Panc1 (cell line): Measurements from ENCODE around the gene EED. TPM values are rescaled to one million over a fixed set of nuclear protein-coding genes. Genes with fewer than 3 reads are reported as not detected.

Experiments used
- ATAC-seq: fragments of 200-7000 bp; cut with Tn5 transposase; 2 replicates; pipeline ENCODE4 v1.9.1; 2020; ENCODE audit warnings: mild to moderate bottlenecking, moderate library complexity
- BruUV-seq: library from RNA; stranded (reverse); fragments of 400-500 nt; replicated peaks from 2 replicates; lab custom pipeline; 2021; lab: Mats Ljungman, UMichigan
- CTCF ChIA-PET: fragments of 300-600 bp; sonication (Branson Sonifier 250); formaldehyde crosslinking; loops from one replicate; lab custom pipeline; 2022; ENCODE audit warnings: antibody characterized with exemption; lab: Charles Lee
- POLR2A ChIA-PET: fragments of 300-600 bp; sonication (Branson Sonifier 250); formaldehyde crosslinking; loops from one replicate; lab custom pipeline; 2022; ENCODE audit warnings: antibody characterized with exemption; lab: Charles Lee
- DNase-seq: peaks from one replicate; pipeline ENCODE4 v3.0.0-alpha.2; 2010; ENCODE audit warnings: low read depth, low spot score
- H3K27ac ChIP-seq: 2 replicates; pipeline ENCODE4 v1.5.1; 2011; ENCODE audit warnings: mild to moderate bottlenecking, low read length, inconsistent platforms
- H3K27me3 ChIP-seq: fragments of 200-500 bp; sonication (Bioruptor generic); 2 replicates; pipeline ENCODE4 v1.6.0; 2014; ENCODE audit warnings: low read length, inconsistent platforms; ENCODE audit not compliant: control insufficient read depth, insufficient read depth
- H3K36me3 ChIP-seq: fragments of 200-500 bp; sonication (Bioruptor generic); 2 replicates; pipeline ENCODE4 v1.5.1; 2014; ENCODE audit warnings: inconsistent platforms, mild to moderate bottlenecking, low read length, moderate library complexity; ENCODE audit not compliant: control insufficient read depth, insufficient read depth
- H3K4me1 ChIP-seq: 2 replicates; pipeline ENCODE4 v1.5.1; 2011; ENCODE audit warnings: inconsistent platforms, mild to moderate bottlenecking, low read length, moderate library complexity; ENCODE audit not compliant: control insufficient read depth, insufficient read depth
- H3K4me3 ChIP-seq, 2 experiments: 2 replicates each; pipeline ENCODE4 v1.5.1; 2011 to 2012; ENCODE audit warnings: low read depth in 2 of 2, low read length in 2 of 2, mild to moderate bottlenecking in 2 of 2, inconsistent platforms in 1 of 2, moderate library complexity in 1 of 2
- H3K9me3 ChIP-seq: fragments of 200-500 bp; sonication (Bioruptor generic); 2 replicates; pipeline ENCODE4 v1.5.1; 2014; ENCODE audit warnings: low read depth, mild to moderate bottlenecking, inconsistent platforms, low read length, moderate library complexity; ENCODE audit not compliant: control insufficient read depth, insufficient read depth
- POLR2AphosphoS5 ChIP-seq: IDR thresholded peaks from 2 replicates; pipeline ENCODE4 v1.6.1; 2012; ENCODE audit warnings: mild to moderate bottlenecking, low read depth, low read length, moderate library complexity
- SIN3A ChIP-seq: IDR thresholded peaks from 2 replicates; pipeline ENCODE4 v1.6.1; 2012; ENCODE audit warnings: low read depth, mild to moderate bottlenecking, low read length, moderate library complexity, borderline replicate concordance; ENCODE audit not compliant: insufficient read depth
- TCF7L2 ChIP-seq: IDR thresholded peaks from 2 replicates; pipeline ENCODE4 v1.6.1; 2011; ENCODE audit warnings: mild to moderate bottlenecking, low read depth, low read length, inconsistent platforms
- in situ Hi-C: cut with HindIII; loops from 2 replicates; pipeline ENCODE4 v1.10.0; 2016; ENCODE audit warnings: low sequenced_read_pairs, low pct_unique_long_range_greater_than_20kb
- intact Hi-C: fragments of 100-400 bp; cut with micrococcal nuclease; formaldehyde crosslinking; loops from one replicate; pipeline ENCODE4 v1.10.0; 2022; ENCODE audit not compliant: unreplicated experiment
- total RNA-seq: library from RNA; stranded (reverse); gene quantifications from one replicate; pipeline ENCODE4 v1.2.1, GENCODE V29; 2021; ENCODE audit not compliant: unreplicated experiment
- TF ChIP-seq, protein P1 (sequence below): fragments of 450-650 bp; IDR thresholded peaks from 2 replicates; pipeline ENCODE4 v1.5.1; 2017; ENCODE audit warnings: mild to moderate bottlenecking
- TF ChIP-seq, protein P2 (sequence below), 2 experiments: IDR thresholded peaks; 2 replicates each; pipeline ENCODE4 v1.6.1; 2011 to 2012; ENCODE audit warnings: low read depth in 2 of 2, control low read depth in 1 of 2, low read length in 1 of 2, mild to moderate bottlenecking in 1 of 2, moderate library complexity in 1 of 2; ENCODE audit not compliant: insufficient read depth in 1 of 2

The EED gene
- total RNA-seq, 1 experiment from 2014 or later: 29.0 TPM

DNA sequence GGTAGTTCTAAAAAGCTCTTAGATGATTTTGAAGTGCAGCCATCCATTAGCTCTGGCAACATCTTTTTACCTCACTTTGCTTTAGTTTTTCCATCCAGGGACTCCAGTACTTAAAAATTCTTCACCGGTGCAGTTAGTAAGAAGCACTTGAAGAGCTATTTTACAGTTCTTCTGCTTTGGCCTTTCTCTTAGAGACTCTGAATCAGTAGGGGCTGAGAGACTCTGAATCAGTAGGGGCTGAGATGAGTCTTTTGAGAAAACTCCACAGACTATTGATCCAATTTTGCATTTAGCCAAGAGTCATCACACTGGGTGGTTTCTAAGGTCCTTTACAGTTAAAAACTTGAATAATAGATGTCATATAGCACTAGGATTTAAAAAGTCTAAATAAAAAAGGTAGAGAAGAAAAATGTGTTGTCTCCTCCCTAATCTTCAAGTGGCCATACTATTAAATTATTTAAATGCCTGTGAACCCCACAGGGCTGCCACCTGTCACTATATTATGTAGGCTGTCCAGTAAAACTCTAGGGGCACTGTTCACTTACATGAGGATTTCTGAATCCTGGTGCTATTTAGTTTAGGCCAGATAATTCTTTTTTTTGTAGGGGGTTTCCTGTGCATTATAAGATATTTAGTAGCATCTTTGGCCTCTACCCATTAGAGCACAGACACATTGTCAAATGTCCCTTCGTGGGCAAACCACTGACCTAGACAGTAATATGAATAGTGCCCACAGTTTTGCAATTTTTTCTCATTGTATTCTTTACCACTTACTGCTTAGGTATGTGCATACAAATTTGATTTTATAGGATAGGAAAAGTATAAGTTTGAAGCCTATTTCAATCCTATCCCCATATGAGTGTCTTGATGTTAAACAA is 31.2 kb downstream of the EED start:
- Histone ChIP-seq H3K9me3 (no peaks in the 10 kb centered on the region), H3K36me3 (peaks cover 18% of the 10 kb centered on the region; the same call in 1 of the 2 replicates), H3K27me3 (no peaks in the 10 kb centered on the region), H3K27ac (no peak overlapping the region), H3K4me1 (no peaks in the 10 kb centered on the region), H3K4me3 (no peak overlapping the region)
- CTCF ChIA-PET: no interaction called here
- POLR2A ChIA-PET: no interaction called here
- DNase-seq (no peak), ATAC-seq (no peak)
- in situ Hi-C loops (no loop called here), intact Hi-C loops (no loop called here)
- TF ChIP-seq, protein P1, sequence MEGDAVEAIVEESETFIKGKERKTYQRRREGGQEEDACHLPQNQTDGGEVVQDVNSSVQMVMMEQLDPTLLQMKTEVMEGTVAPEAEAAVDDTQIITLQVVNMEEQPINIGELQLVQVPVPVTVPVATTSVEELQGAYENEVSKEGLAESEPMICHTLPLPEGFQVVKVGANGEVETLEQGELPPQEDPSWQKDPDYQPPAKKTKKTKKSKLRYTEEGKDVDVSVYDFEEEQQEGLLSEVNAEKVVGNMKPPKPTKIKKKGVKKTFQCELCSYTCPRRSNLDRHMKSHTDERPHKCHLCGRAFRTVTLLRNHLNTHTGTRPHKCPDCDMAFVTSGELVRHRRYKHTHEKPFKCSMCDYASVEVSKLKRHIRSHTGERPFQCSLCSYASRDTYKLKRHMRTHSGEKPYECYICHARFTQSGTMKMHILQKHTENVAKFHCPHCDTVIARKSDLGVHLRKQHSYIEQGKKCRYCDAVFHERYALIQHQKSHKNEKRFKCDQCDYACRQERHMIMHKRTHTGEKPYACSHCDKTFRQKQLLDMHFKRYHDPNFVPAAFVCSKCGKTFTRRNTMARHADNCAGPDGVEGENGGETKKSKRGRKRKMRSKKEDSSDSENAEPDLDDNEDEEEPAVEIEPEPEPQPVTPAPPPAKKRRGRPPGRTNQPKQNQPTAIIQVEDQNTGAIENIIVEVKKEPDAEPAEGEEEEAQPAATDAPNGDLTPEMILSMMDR: peak; percentile 18; the same call in 1 of the 2 replicates
- TF ChIP-seq POLR2AphosphoS5: no peak
- no peak for TF ChIP-seq SIN3A
- TF ChIP-seq, protein P2, sequence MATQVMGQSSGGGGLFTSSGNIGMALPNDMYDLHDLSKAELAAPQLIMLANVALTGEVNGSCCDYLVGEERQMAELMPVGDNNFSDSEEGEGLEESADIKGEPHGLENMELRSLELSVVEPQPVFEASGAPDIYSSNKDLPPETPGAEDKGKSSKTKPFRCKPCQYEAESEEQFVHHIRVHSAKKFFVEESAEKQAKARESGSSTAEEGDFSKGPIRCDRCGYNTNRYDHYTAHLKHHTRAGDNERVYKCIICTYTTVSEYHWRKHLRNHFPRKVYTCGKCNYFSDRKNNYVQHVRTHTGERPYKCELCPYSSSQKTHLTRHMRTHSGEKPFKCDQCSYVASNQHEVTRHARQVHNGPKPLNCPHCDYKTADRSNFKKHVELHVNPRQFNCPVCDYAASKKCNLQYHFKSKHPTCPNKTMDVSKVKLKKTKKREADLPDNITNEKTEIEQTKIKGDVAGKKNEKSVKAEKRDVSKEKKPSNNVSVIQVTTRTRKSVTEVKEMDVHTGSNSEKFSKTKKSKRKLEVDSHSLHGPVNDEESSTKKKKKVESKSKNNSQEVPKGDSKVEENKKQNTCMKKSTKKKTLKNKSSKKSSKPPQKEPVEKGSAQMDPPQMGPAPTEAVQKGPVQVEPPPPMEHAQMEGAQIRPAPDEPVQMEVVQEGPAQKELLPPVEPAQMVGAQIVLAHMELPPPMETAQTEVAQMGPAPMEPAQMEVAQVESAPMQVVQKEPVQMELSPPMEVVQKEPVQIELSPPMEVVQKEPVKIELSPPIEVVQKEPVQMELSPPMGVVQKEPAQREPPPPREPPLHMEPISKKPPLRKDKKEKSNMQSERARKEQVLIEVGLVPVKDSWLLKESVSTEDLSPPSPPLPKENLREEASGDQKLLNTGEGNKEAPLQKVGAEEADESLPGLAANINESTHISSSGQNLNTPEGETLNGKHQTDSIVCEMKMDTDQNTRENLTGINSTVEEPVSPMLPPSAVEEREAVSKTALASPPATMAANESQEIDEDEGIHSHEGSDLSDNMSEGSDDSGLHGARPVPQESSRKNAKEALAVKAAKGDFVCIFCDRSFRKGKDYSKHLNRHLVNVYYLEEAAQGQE (IDR thresholded peaks at IDR 0.05; ENCODE audit: insufficient read depth in 1 of 2, low read depth in 2 of 2, low read length in 1 of 2): no peak
- no peak for TF ChIP-seq TCF7L2
- BruUV-seq: no TSS peak

DNA sequence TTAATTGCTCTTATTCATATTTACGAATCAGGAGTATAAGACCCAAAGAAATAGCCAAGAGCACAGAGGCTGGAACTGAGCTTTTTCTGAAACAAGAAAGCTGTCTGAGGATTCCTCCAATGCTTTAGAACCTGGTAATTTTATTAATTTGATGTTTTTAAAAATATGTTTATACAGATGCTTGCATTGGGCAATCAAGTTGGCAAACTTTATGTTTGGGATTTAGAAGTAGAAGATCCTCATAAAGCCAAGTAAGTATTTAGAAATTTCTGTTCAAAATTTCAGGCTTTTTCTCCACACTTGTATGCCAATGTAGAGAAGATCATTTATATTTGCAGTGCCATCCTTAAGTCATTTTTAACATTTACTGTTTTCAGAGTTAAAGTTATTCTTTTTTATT is 33.2 kb downstream of the EED start:
- H3K36me3 ChIP-seq: peaks cover 18% of the 10 kb centered on the region; the same call in 1 of the 2 replicates
- in situ Hi-C loops: no loop called here
- intact Hi-C loops: no loop called here
- no peak overlapping the region for H3K4me3 ChIP-seq
- no peaks in the 10 kb centered on the region for H3K27me3 ChIP-seq
- DNase-seq (no peak), ATAC-seq (no peak)
- H3K4me1 ChIP-seq: no peaks in the 10 kb centered on the region
- H3K9me3 ChIP-seq: no peaks in the 10 kb centered on the region
- no peak overlapping the region for H3K27ac ChIP-seq
- ChIA-PET CTCF (no interaction called here), POLR2A (no interaction called here)
- TF ChIP-seq TCF7L2 (no peak), SIN3A (no peak), POLR2AphosphoS5 (no peak)
- TF ChIP-seq, protein P2 (IDR thresholded peaks at IDR 0.05; ENCODE audit: insufficient read depth in 1 of 2, low read depth in 2 of 2, low read length in 1 of 2): no peak
- TF ChIP-seq, protein P1: no peak
- no TSS peak for BruUV-seq
